NT2/D1 (cell line): ENCODE measurements around the gene EPN1.

ENCODE experiments used
- DNase-seq: peaks from one replicate; pipeline ENCODE4 v3.0.0-alpha.2; 2011; ENCODE audit warnings: low read depth, low spot score
- H3K27me3 ChIP-seq: 2 replicates; pipeline ENCODE4 v1.6.0; 2011; ENCODE audit warnings: mild to moderate bottlenecking; ENCODE audit not compliant: insufficient read length, insufficient read depth
- H3K36me3 ChIP-seq: 2 replicates; pipeline ENCODE4 v1.6.1; 2011; ENCODE audit warnings: mild to moderate bottlenecking, low read length, mixed read lengths; ENCODE audit not compliant: insufficient read depth, insufficient read length
- H3K4me1 ChIP-seq: 2 replicates; pipeline ENCODE4 v1.5.1; 2011; ENCODE audit not compliant: insufficient read depth, insufficient read length
- H3K4me3 ChIP-seq: 2 replicates; pipeline ENCODE4 v1.5.1; 2011; ENCODE audit warnings: low read depth; ENCODE audit not compliant: insufficient read length
- H3K9ac ChIP-seq: 2 replicates; pipeline ENCODE4 v1.6.0; 2011; ENCODE audit warnings: low read depth; ENCODE audit not compliant: insufficient read length
- H3K9me3 ChIP-seq: 2 replicates; pipeline ENCODE4 v1.5.1; 2011; ENCODE audit warnings: mild to moderate bottlenecking, low read length; ENCODE audit not compliant: insufficient read depth
- SUZ12 ChIP-seq: IDR thresholded peaks from 2 replicates; pipeline ENCODE4 v1.6.1; 2011; ENCODE audit not compliant: insufficient read length, insufficient read depth; ENCODE audit errors: extremely low read depth
- YY1 ChIP-seq: IDR thresholded peaks from 2 replicates; pipeline ENCODE4 v1.6.1; 2011; ENCODE audit not compliant: insufficient read length, insufficient read depth
- ZNF274 ChIP-seq: IDR thresholded peaks from 2 replicates; pipeline ENCODE4 v1.6.1; 2011; ENCODE audit warnings: mild to moderate bottlenecking, low read depth, low read length

Gene EPN1

GRCh38 chr19:55656988-55657747 is 17.9 kb upstream of the EPN1 start:
- Histone ChIP-seq H3K4me3 (peak overlapping the region; percentile 88), H3K36me3 (peaks cover 67% of the 10 kb centered on the region), H3K27me3 (no peaks in the 10 kb centered on the region), H3K4me1 (peaks cover 13% of the 10 kb centered on the region), H3K9me3 (no peaks in the 10 kb centered on the region), H3K9ac (peak overlapping the region; percentile 98)
- TF ChIP-seq SUZ12 (no peak), ZNF274 (no peak), YY1 (no peak)
- no peak for DNase-seq

DNA sequence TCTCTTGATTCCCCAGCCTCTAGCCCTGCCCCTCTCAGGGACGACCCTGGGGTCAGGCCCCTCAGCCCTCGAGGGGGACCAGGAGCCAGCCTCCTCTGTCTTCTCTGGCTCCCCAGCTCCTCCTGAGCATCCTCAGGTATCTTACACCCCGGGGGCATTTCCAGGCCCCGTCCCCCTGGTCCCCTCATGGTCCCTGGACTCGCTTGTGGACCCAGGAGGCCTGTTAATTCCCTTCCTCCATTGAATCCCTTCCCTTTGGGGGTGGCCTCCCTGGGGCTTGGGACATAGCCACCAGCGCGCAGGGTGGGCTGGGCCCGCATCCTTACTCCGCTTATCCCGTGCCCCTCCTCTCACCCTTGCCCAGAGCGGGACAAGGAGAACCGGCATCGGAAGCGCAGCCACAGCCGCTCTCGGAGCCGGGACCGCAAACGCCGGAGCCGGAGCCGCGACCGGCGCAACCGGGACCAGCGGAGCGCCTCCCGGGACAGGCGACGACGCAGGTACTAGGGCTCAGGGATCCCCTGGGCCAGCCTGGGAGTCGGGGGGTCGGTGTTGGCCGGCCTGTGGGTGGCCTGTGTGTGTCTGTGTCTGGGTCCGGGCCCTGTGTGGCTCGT is 16.1 kb upstream of the EPN1 start:
- no peak for DNase-seq
- H3K4me3 ChIP-seq = no peak overlapping the region
- peaks cover 81% of the 10 kb centered on the region for H3K36me3 ChIP-seq
- TF ChIP-seq SUZ12 = no peak
- no peak for TF ChIP-seq YY1
- no peak for TF ChIP-seq ZNF274
- H3K27me3 ChIP-seq = no peaks in the 10 kb centered on the region
- H3K9ac ChIP-seq = peak overlapping the region; percentile 32
- no peaks in the 10 kb centered on the region for H3K9me3 ChIP-seq
- peaks cover 13% of the 10 kb centered on the region for H3K4me1 ChIP-seq

- Histone ChIP-seq H3K4me3 (no peak overlapping the region), H3K36me3 (peaks cover 88% of the 10 kb centered on the region), H3K9me3 (no peaks in the 10 kb centered on the region), H3K9ac (peak overlapping the region; percentile 32), H3K27me3 (no peaks in the 10 kb centered on the region), H3K4me1 (peaks cover 13% of the 10 kb centered on the region)
- no peak for DNase-seq
- TF ChIP-seq SUZ12 (no peak), ZNF274 (no peak), YY1 (no peak)
Measured at GRCh38 chr19:55659822-55660221, 15.2 kb upstream of the EPN1 start.

DNA sequence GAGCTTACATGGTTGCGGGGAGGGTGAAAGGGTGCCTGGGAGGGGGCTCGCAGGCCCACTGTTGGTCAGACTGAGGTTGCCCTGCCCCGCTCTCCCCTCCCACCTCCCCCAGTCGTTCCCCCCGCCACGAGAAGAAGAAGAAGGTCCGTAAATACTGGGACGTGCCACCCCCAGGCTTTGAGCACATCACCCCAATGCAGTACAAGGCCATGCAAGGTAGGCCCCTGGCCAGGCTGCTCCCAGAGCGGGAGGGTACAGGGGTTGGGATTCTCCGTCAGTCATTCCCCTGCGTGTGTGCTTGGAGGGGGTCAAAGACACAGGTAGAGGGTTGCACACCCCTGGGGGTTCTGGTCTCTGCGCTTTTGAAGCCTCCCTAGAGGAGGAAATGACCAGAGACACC is 14.6 kb upstream of the EPN1 start:
- Histone ChIP-seq H3K36me3 (peaks cover 91% of the 10 kb centered on the region), H3K27me3 (no peaks in the 10 kb centered on the region), H3K9me3 (no peaks in the 10 kb centered on the region), H3K4me1 (peaks cover 13% of the 10 kb centered on the region), H3K9ac (peak overlapping the region; percentile 32), H3K4me3 (no peak overlapping the region)
- DNase-seq = no peak
- TF ChIP-seq ZNF274 (no peak), SUZ12 (no peak), YY1 (no peak)

- Histone ChIP-seq H3K27me3 (no peaks in the 10 kb centered on the region), H3K36me3 (peaks cover 89% of the 10 kb centered on the region), H3K4me1 (peaks cover 13% of the 10 kb centered on the region), H3K9ac (no peak overlapping the region), H3K4me3 (no peak overlapping the region), H3K9me3 (no peaks in the 10 kb centered on the region)
- DNase-seq = no peak
- TF ChIP-seq ZNF274 (no peak), YY1 (no peak), SUZ12 (no peak)
Measured at GRCh38 chr19:55660991-55661390, 14.0 kb upstream of the EPN1 start.

DNA sequence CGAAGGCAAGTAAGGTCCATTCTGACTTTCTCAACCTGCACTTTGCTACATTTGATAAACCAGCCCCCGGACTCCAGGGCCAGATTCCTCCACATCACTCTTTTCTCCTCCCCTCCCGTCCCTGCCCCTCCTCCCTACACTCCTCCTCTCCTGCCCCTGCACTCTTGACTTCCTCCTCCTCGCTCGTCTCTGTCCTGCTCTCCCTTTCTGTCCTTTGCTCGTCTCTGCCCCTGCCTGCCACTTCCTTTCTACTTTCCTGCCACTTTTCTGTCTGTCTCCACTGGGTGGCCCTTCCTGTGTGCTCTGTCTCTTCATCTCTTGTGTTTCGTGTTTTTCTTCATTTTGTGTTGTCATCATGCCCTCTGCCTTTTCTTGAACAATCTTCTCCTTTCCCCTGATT is 13.2 kb upstream of the EPN1 start:
- TF ChIP-seq ZNF274 (no peak), SUZ12 (no peak), YY1 (no peak)
- H3K4me1 ChIP-seq = peaks cover 16% of the 10 kb centered on the region
- no peaks in the 10 kb centered on the region for H3K9me3 ChIP-seq
- H3K27me3 ChIP-seq = no peaks in the 10 kb centered on the region
- no peak overlapping the region for H3K4me3 ChIP-seq
- H3K36me3 ChIP-seq = peaks cover 89% of the 10 kb centered on the region
- H3K9ac ChIP-seq = no peak overlapping the region
- DNase-seq = no peak

DNA sequence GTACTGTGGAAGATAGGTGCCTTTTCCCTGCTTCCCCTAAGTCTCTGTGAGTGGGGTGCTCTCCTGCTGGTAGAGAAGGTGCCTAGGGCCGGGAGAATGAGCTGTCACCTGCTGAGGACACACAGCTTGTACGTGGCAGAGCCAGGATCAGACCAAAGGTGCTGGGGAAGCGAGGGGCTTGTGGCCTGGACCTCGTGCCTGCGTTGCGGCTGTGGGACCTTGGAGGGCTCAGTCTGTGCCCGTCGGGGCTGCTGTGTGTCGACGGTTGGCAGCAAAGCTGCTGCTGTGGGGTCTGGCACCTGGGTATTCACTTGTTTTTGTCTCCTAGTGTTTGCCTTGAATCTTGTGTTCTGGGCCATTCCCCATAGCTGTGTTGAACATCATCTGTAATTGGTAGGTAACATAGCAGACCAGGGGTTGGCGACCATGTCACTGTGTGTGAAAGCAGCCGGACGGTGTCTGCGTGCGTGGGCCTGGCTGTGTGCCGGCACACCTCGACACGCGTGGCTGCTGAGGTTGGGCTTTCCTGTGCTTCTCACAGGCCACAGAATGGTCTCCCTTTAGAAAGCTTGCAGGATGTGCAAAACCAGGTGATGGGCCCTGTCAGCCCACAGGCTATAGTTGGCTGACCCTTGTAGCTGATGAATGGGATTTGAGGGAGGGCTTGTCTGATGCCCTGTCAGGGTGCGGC is 11.0 kb upstream of the EPN1 start:
- no peak for DNase-seq
- H3K4me3 ChIP-seq = no peak overlapping the region
- H3K27me3 ChIP-seq = no peaks in the 10 kb centered on the region
- no peak overlapping the region for H3K9ac ChIP-seq
- no peaks in the 10 kb centered on the region for H3K9me3 ChIP-seq
- peaks cover 89% of the 10 kb centered on the region for H3K36me3 ChIP-seq
- no peak for TF ChIP-seq YY1
- no peak for TF ChIP-seq SUZ12
- TF ChIP-seq ZNF274 = no peak
- peaks cover 6% of the 10 kb centered on the region for H3K4me1 ChIP-seq
